ENCODE data around the gene KRT78. TPM values are rescaled to one million over a fixed set of nuclear protein-coding genes. Genes with fewer than 3 reads are reported as not detected.

KRT78 gene
- total RNA-seq, 2 experiments from 2014 or later: not detected

GRCh38 chr12:52850681-52851080 lies 1.9 kb upstream of the KRT78 start:
- no peak for DNase-seq
- Mint-ChIP-seq H3K4me1 (ENCODE audit: low read depth) (no peaks in the 10 kb centered on the region), H3K9me3 (ENCODE audit: insufficient read depth) (no peaks in the 10 kb centered on the region), H3K4me3 (no peak overlapping the region), H3K27ac (no peak overlapping the region), H3K27me3 (ENCODE audit: low read depth) (peaks cover 28% of the 10 kb centered on the region), H3K36me3 (ENCODE audit: low read depth) (no peaks in the 10 kb centered on the region)
- ATAC-seq: no peak
- ChIA-PET CTCF (no interaction called here), POLR2A (no interaction called here)

GRCh38 chr12:52849511-52849910 lies 717 bp upstream of the KRT78 start:
- Mint-ChIP-seq H3K27ac (no peak overlapping the region), H3K9me3 (ENCODE audit: insufficient read depth) (no peaks in the 10 kb centered on the region), H3K4me3 (no peak overlapping the region), H3K27me3 (ENCODE audit: low read depth) (peaks cover 19% of the 10 kb centered on the region), H3K4me1 (ENCODE audit: low read depth) (no peaks in the 10 kb centered on the region), H3K36me3 (ENCODE audit: low read depth) (no peaks in the 10 kb centered on the region)
- ATAC-seq (no peak), DNase-seq (no peak)
- POLR2A ChIA-PET: no interaction called here
- CTCF ChIA-PET: no interaction called here

- Mint-ChIP-seq H3K4me3 (no peak overlapping the region), H3K9me3 (ENCODE audit: insufficient read depth) (no peaks in the 10 kb centered on the region), H3K36me3 (ENCODE audit: low read depth) (no peaks in the 10 kb centered on the region), H3K27ac (no peak overlapping the region), H3K27me3 (ENCODE audit: low read depth) (peaks cover 9% of the 10 kb centered on the region), H3K4me1 (ENCODE audit: low read depth) (peaks cover 2% of the 10 kb centered on the region)
- ATAC-seq: no peak
- CTCF ChIA-PET: interaction anchor here (0.9 kb wide), 1 partner anchor 23 kb away, joined by 3 read pairs; no protein-coding TSS in a partner anchor
- POLR2A ChIA-PET: interaction anchor here (0.7 kb wide), 1 partner anchor 712 kb away, joined by 3 read pairs; no protein-coding TSS in a partner anchor
- DNase-seq: no peak
Measured at GRCh38 chr12:52847335-52848102, 1.3 kb downstream of the KRT78 start.

- ATAC-seq: no peak
- CTCF ChIA-PET: interaction anchor here (0.9 kb wide), 1 partner anchor 24 kb away, joined by 3 read pairs; no protein-coding TSS in a partner anchor
- H3K27ac Mint-ChIP-seq: no peak overlapping the region
- peaks cover 8% of the 10 kb centered on the region for H3K4me1 Mint-ChIP-seq (ENCODE audit: low read depth)
- peaks cover 2% of the 10 kb centered on the region for H3K27me3 Mint-ChIP-seq (ENCODE audit: low read depth)
- POLR2A ChIA-PET: interaction anchor here (0.7 kb wide), 1 partner anchor 711 kb away, joined by 3 read pairs; no protein-coding TSS in a partner anchor
- no peaks in the 10 kb centered on the region for H3K9me3 Mint-ChIP-seq (ENCODE audit: insufficient read depth)
- no peaks in the 10 kb centered on the region for H3K36me3 Mint-ChIP-seq (ENCODE audit: low read depth)
- no peak for DNase-seq
- no peak overlapping the region for H3K4me3 Mint-ChIP-seq
Measured at GRCh38 chr12:52846356-52846970, 2.3 kb downstream of the KRT78 start.

GRCh38 chr12:52845946-52846345 lies 2.8 kb downstream of the KRT78 start:
- Mint-ChIP-seq H3K27ac (no peak overlapping the region), H3K9me3 (ENCODE audit: insufficient read depth) (no peaks in the 10 kb centered on the region), H3K27me3 (ENCODE audit: low read depth) (peaks cover under 1% of the 10 kb centered on the region), H3K4me1 (ENCODE audit: low read depth) (peaks cover 8% of the 10 kb centered on the region), H3K4me3 (no peak overlapping the region), H3K36me3 (ENCODE audit: low read depth) (no peaks in the 10 kb centered on the region)
- no peak for DNase-seq
- ATAC-seq: no peak
- POLR2A ChIA-PET: no interaction called here
- CTCF ChIA-PET: no interaction called here

DNA sequence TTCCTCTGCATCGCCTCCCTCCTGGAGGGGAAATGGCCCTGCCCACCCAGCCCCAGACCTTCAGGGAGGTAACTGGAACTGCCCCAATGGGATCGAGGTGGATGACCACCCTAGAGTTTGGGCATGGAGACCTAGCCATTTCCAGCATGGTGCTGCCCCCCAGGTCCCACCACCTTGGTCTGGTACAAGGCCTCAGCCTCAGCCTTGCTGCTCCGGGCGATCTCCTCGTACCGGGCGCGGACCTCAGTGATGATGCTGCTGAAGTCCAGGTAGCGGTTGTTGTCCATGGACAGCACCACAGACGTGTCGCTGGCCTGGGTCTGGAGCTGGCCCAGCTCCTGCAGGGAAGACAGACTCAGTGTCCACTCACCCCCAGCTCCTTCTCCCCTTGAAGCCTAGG lies 4.4 kb downstream of the KRT78 start:
- ChIA-PET POLR2A (no interaction called here), CTCF (interaction anchor here (1.0 kb wide), 1 partner anchor 26 kb away, joined by 5 read pairs; no protein-coding TSS in a partner anchor)
- DNase-seq: no peak
- Mint-ChIP-seq H3K27me3 (ENCODE audit: low read depth) (peaks cover 3% of the 10 kb centered on the region), H3K4me3 (no peak overlapping the region), H3K27ac (no peak overlapping the region), H3K9me3 (ENCODE audit: insufficient read depth) (no peaks in the 10 kb centered on the region), H3K36me3 (ENCODE audit: low read depth) (no peaks in the 10 kb centered on the region), H3K4me1 (ENCODE audit: low read depth) (peaks cover 8% of the 10 kb centered on the region)
- ATAC-seq: no peak

- POLR2A ChIA-PET: no interaction called here
- no peaks in the 10 kb centered on the region for H3K9me3 Mint-ChIP-seq (ENCODE audit: insufficient read depth)
Measured at GRCh38 chr12:52839436-52840105, 9.2 kb downstream of the KRT78 start.

DNA sequence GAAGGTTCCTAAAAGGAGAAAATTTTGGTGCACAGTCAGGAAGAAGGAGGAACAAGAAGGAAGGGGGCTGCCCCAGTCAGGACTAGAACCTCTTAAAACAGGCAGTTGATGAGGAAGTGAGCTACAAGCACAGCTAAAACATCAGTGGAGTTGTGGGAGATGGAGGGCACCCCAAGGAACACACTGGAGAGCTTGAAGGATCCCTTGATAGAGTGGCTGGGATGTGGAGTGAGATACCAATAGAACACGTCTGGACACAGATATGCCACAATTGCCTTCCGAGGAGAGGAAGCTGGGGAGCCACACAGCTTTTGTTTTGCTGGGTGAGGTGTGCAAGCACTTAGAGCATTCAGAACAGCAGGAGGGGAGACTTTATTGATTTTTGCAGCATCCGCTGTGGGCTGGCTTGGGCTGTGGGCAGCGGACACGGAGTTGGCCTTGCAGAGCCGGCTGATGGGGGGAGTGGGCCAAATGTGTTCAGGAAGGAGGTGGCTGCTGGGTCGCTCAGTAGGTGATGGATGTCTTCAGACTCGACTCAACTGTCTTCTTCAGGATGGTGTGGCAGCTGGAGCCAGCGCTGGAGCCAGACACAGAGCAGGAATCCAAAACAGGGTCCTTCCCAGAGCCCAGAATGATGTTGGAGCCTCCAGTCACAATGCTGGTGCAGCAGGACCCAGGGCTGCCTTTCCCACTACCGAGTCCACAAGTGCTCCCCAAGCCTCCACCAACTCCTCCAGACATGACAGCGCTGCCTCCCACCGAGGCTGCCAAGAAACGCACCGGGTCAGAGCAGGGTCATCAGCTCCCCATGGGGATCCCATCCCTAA lies 10.0 kb downstream of the KRT78 start:
- no peak overlapping the region for H3K4me3 Mint-ChIP-seq
- no peaks in the 10 kb centered on the region for H3K36me3 Mint-ChIP-seq (ENCODE audit: low read depth)
- H3K27me3 Mint-ChIP-seq (ENCODE audit: low read depth): peaks cover 3% of the 10 kb centered on the region
- H3K4me1 Mint-ChIP-seq (ENCODE audit: low read depth): peaks cover 46% of the 10 kb centered on the region
- no peaks in the 10 kb centered on the region for H3K9me3 Mint-ChIP-seq (ENCODE audit: insufficient read depth)
- ChIA-PET POLR2A (no interaction called here), CTCF (interaction anchor here (1.3 to 2.7 kb wide), 6 partner anchors 26 to 253 kb away, joined by 3 to 9 read pairs (median 6); no protein-coding TSS in a partner anchor)
- DNase-seq: no peak
- no peak for ATAC-seq
- no peak overlapping the region for H3K27ac Mint-ChIP-seq

More at GRCh38 chr12:52839436-52840105, 9.2 kb downstream of the KRT78 start:
- peaks cover 3% of the 10 kb centered on the region for H3K27me3 Mint-ChIP-seq (ENCODE audit: low read depth)
- H3K4me1 Mint-ChIP-seq (ENCODE audit: low read depth): peaks cover 46% of the 10 kb centered on the region
- H3K4me3 Mint-ChIP-seq: no peak overlapping the region
- CTCF ChIA-PET: interaction anchor here (0.8 to 2.7 kb wide), 6 partner anchors 31 to 254 kb away, joined by 3 to 9 read pairs (median 6); no protein-coding TSS in a partner anchor
- ATAC-seq: no peak
- H3K36me3 Mint-ChIP-seq (ENCODE audit: low read depth): no peaks in the 10 kb centered on the region
- no peak overlapping the region for H3K27ac Mint-ChIP-seq
- DNase-seq: no peak

- Mint-ChIP-seq H3K36me3 (ENCODE audit: low read depth) (no peaks in the 10 kb centered on the region), H3K9me3 (ENCODE audit: insufficient read depth) (no peaks in the 10 kb centered on the region), H3K27ac (peak overlapping the region; percentile 7), H3K27me3 (ENCODE audit: low read depth) (peaks cover 3% of the 10 kb centered on the region), H3K4me1 (ENCODE audit: low read depth) (peaks cover 46% of the 10 kb centered on the region), H3K4me3 (no peak overlapping the region)
- POLR2A ChIA-PET: interaction anchor here (0.7 kb wide), 1 partner anchor 11 kb away, joined by 3 read pairs; the partner anchor contains the start of gene KRT78
- DNase-seq: no peak
- ATAC-seq: no peak
- CTCF ChIA-PET: interaction anchor here (1.1 to 2.7 kb wide), 7 partner anchors 12 to 252 kb away, joined by 3 to 9 read pairs (median 6); no protein-coding TSS in a partner anchor
Measured at GRCh38 chr12:52837781-52838608, 10.8 kb downstream of the KRT78 start.

- Mint-ChIP-seq H3K9me3 (ENCODE audit: insufficient read depth) (no peaks in the 10 kb centered on the region), H3K36me3 (ENCODE audit: low read depth) (no peaks in the 10 kb centered on the region), H3K4me3 (no peak overlapping the region), H3K27ac (peak overlapping the region; percentile 88), H3K4me1 (ENCODE audit: low read depth) (peaks cover 43% of the 10 kb centered on the region), H3K27me3 (ENCODE audit: low read depth) (peaks cover 3% of the 10 kb centered on the region)
- ATAC-seq (no peak), DNase-seq (no peak)
- CTCF ChIA-PET: interaction anchor here (1.1 to 2.4 kb wide), 3 partner anchors 11 to 251 kb away, joined by 3 to 9 read pairs (median 6); no protein-coding TSS in a partner anchor
- POLR2A ChIA-PET: no interaction called here
Measured at GRCh38 chr12:52837413-52837741, 11.4 kb downstream of the KRT78 start.

Measured in activated CD8-positive, alpha-beta T cell treated with anti-CD3 and anti-CD28 coated beads, Interleukin-2, amount 10 ng/mL, durations not matched to agents 7 days and 5 days (primary cell).